Esophagus squamous epithelium (tissue), 5 donors: ENCODE measurements around the gene INPP4B. TPM values are rescaled to one million over a fixed set of nuclear protein-coding genes. Genes with fewer than 3 reads are reported as not detected.

Experiments used
- DNase-seq: peaks from one replicate; lab custom pipeline; 2025; lab: John Stamatoyannopoulos, UW
- H3K27ac ChIP-seq, 4 donors: fragments of 200-600 bp; sonication (generic); one replicate each; pipeline ENCODE4 v1.5.1; 2016 to 2019; ENCODE audit warnings: mild to moderate bottlenecking in 1 of 4
- H3K27me3 ChIP-seq, 4 donors: fragments of 200-600 bp; sonication (generic); 1 replicate in 3 of 4; 2 replicates in 1 of 4; pipeline versions ENCODE4 v1.5.1 to v1.6.0; 2017 to 2021; ENCODE audit warnings: antibody characterized with exemption in 1 of 4
- H3K36me3 ChIP-seq, 3 donors: fragments of 200-600 bp; sonication (generic); one replicate each; pipeline ENCODE4 v1.5.1; 2016 to 2019
- H3K4me1 ChIP-seq, 3 donors: fragments of 200-600 bp; sonication (generic); one replicate each; pipeline ENCODE4 v1.5.1; 2017 to 2019
- H3K4me3 ChIP-seq, 4 donors: fragments of 200-600 bp; sonication (generic); 1 replicate in 3 of 4; 2 replicates in 1 of 4; pipeline ENCODE4 v1.5.1; 2016 to 2019; ENCODE audit warnings: mild to moderate bottlenecking in 2 of 4, moderate library complexity in 1 of 4
- H3K9me3 ChIP-seq, 3 donors: fragments of 200-600 bp; sonication (generic); one replicate each; pipeline ENCODE4 v1.5.1; 2016 to 2019
- POLR2A ChIP-seq, 4 donors: fragments of 450-650 bp; IDR thresholded peaks; one replicate each; pipeline ENCODE4 v1.6.1; 2017; ENCODE audit warnings: antibody characterized with exemption in 4 of 4, mild to moderate bottlenecking in 4 of 4, moderate library complexity in 3 of 4
- WGBS, 2 donors: methylation state at CpG; one replicate each; pipeline ENCODE4 v1.1.5; 2018; 5-methylcytosine and 5-hydroxymethylcytosine counted together
- intact Hi-C: fragments of 100-400 bp; cut with DNase I; formaldehyde crosslinking; loops from one replicate; pipeline ENCODE4 v1.15.0; 2022
- total RNA-seq, 4 donors: library from RNA; depleted of rRNA; stranded (reverse); fragments of >200 nt; gene quantifications; one replicate each; pipeline ENCODE4 v1.1.0, GENCODE V29; 2016
- TF ChIP-seq, protein P1 (sequence below), 6 experiments: fragments of 450-650 bp in 4 of 6; fragments of 200-600 bp in 2 of 6; sonication (generic) in 2 of 6; IDR thresholded peaks; one replicate each; pipeline ENCODE4 v1.5.1; 2016 to 2019; ENCODE audit warnings: antibody characterized with exemption in 6 of 6, mild to moderate bottlenecking in 4 of 6, moderate library complexity in 4 of 6
- donor health status: DM: yes; HTN: yes; CAD: no.

Gene INPP4B
- total RNA-seq, 4 donors from 2014 or later = 14.3 to 49.7 (median 21.3) TPM

DNA sequence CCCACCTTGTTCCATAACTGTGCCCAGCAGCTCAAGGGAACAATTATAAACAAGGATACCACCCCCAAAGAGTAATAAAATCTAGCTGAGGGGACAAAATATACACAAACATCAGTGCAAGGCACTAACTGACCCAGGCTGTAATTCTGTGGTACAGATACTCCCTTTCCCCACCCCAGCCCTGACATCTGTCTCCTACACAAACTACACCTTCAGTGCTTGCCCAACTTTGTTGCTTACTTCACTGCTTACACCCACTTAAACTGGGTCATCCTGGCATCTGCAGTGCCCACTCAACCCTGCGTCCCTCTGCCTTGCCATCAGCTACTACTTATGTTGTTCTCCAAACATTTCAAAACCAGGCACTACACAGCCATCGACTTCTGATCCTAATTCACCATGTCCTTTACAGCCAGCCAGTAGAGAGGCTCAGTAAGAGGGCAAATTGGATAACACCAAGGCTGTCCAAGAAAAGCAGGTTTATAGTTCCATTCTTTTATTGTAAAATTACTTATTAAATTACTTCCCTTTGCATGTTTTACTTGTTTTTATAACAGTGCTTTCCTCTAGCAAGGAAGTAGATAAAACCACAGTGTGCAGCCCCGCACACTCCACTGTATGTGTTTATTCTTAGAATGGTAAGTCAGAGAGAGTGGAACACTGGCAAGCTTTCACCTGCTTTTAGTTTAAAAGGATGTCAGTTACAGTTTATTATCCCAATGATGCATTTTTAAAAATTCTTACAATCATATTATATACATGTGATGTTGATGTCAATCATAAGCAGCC, 149.6 kb downstream of the INPP4B start:
- peak overlapping the region in 1 of 4 donors; percentile 37 for H3K27ac ChIP-seq
- no peak for DNase-seq
- TF ChIP-seq POLR2A (IDR thresholded peaks at IDR 0.05) = no peak
- TF ChIP-seq, protein P1, sequence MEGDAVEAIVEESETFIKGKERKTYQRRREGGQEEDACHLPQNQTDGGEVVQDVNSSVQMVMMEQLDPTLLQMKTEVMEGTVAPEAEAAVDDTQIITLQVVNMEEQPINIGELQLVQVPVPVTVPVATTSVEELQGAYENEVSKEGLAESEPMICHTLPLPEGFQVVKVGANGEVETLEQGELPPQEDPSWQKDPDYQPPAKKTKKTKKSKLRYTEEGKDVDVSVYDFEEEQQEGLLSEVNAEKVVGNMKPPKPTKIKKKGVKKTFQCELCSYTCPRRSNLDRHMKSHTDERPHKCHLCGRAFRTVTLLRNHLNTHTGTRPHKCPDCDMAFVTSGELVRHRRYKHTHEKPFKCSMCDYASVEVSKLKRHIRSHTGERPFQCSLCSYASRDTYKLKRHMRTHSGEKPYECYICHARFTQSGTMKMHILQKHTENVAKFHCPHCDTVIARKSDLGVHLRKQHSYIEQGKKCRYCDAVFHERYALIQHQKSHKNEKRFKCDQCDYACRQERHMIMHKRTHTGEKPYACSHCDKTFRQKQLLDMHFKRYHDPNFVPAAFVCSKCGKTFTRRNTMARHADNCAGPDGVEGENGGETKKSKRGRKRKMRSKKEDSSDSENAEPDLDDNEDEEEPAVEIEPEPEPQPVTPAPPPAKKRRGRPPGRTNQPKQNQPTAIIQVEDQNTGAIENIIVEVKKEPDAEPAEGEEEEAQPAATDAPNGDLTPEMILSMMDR (IDR thresholded peaks at IDR 0.05) = no peak
- H3K4me1 ChIP-seq = no peaks in the 10 kb centered on the region
- no peak overlapping the region for H3K4me3 ChIP-seq
- H3K27me3 ChIP-seq = no peaks in the 10 kb centered on the region
- WGBS, 2 donors = 61 to 74% methylated on average over 3 of the region's 3 CpGs
- intact Hi-C loops = no loop called here
- no peaks in the 10 kb centered on the region for H3K9me3 ChIP-seq
- H3K36me3 ChIP-seq = no peaks in the 10 kb centered on the region

DNA sequence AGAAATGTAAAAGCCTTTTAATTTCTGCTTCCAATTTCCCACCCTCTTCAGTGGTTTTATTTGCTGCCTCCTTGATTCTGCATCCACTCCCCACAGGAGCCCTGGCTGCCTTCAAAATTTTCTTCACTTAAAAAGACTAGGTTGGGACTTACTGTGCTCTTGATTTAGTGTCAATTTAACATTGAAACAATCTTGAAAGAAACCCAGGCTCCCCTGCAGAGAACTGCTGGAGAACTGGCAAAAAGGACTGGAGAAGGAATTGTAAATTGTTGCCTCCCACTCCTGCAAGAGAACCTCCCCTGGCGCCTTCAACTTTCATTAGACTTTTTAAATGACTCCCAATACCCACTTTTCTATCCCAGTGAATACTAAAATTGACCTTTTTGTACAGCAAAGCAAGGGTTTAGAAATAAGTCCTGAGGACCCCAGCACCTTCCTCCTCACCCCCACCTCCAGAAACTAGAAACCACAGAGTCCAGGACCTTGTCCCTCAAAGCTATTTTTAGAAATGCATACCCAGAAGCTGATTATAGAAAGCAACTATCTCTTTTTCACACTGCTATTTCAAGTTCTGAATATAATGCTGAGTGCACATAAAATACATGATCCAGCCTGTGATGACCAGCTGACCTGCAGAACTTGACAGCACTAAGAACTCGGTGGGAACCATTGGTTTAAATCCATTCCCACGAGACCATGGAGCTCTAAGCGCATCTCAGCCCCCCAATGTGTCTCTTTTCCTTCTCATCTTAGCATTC, 155.5 kb downstream of the INPP4B start:
- WGBS, 2 donors = 86 to 94% methylated on average over 4 of the region's 4 CpGs
- intact Hi-C loops = no loop called here

DNA sequence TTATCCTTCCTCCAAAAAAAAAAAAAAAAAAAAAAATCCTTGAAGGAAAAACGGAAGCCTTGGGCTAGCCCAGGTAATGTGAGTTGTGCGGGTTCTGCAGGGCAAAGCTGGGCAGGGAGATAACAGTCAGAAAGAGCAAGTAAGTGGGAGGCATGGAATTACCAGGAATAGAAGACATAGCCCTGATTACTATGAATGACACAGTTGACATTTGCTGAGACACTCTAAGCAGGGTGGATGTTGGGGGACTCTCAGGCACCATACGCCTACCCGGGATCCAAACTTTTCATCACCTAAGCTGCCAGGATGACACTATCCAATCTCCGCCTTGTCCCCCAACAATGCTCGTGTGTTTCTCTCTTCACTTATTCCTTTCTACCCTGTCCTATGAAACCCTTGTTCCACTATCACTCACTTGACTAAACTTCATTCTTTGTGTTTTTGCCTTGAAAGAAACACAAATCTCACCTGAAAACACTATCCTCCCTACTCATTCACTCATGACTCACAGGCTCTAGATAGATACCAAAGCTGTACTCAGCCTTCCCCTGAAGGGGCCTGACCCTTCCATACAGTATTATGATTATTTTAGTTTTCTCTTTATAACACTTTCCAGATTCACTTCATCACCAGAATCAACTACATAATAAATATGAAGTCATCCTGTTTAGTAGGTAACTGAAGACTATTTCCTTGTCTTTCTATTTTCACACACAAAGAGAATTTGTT, 158.4 kb downstream of the INPP4B start:
- TF ChIP-seq, protein P1 (IDR thresholded peaks at IDR 0.05) = no peak
- TF ChIP-seq POLR2A (IDR thresholded peaks at IDR 0.05) = no peak
- WGBS, 2 donors = 89 to 91% methylated on average over 6 of the region's 6 CpGs
- Histone ChIP-seq H3K27ac (no peak overlapping the region), H3K4me1 (no peaks in the 10 kb centered on the region), H3K4me3 (no peak overlapping the region), H3K36me3 (no peaks in the 10 kb centered on the region), H3K27me3 (no peaks in the 10 kb centered on the region), H3K9me3 (no peaks in the 10 kb centered on the region)
- intact Hi-C loops = no loop called here
- no peak for DNase-seq

More for the DNA sequence above, 155.5 kb downstream of the INPP4B start:
- Histone ChIP-seq H3K36me3 (no peaks in the 10 kb centered on the region), H3K9me3 (no peaks in the 10 kb centered on the region), H3K4me3 (no peak overlapping the region), H3K27ac (no peak overlapping the region), H3K4me1 (no peaks in the 10 kb centered on the region), H3K27me3 (no peaks in the 10 kb centered on the region)
- no peak for DNase-seq
- no peak for TF ChIP-seq POLR2A (IDR thresholded peaks at IDR 0.05)
- TF ChIP-seq, protein P1 (IDR thresholded peaks at IDR 0.05) = no peak

DNA sequence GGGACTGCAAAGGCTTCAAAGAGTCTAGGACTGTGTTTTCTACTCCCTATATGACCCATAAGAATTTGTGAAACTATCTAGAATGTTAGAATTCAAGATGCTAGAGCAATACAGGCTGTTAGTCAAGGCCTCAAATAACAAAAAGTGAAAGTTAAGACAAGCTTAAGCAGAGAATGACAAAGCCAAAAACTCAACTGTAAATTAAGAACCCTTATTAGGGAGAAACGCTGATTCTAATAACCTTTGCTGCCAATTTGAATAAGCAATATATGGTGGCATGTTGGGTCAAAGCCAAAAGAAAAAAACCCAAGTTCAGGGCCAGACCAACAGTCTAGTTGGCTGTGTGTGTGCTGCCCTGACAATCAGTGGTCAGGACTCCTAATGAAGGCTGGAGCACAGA, 160.0 kb downstream of the INPP4B start:
- Histone ChIP-seq H3K9me3 (no peaks in the 10 kb centered on the region), H3K27me3 (no peaks in the 10 kb centered on the region), H3K36me3 (no peaks in the 10 kb centered on the region), H3K4me3 (no peak overlapping the region), H3K4me1 (no peaks in the 10 kb centered on the region), H3K27ac (no peak overlapping the region)
- 40 to 57% methylated on average over 1 of the region's 1 CpG for WGBS, 2 donors
- intact Hi-C loops = no loop called here
- DNase-seq = no peak
- TF ChIP-seq, protein P1 (IDR thresholded peaks at IDR 0.05) = no peak
- no peak for TF ChIP-seq POLR2A (IDR thresholded peaks at IDR 0.05)
